ENCODE results near the gene CLVS2.

- TF ChIP-seq CTCF (conservative IDR thresholded peaks at IDR 0.05; ENCODE audit: low read depth, low read length) (no peak), FOS (IDR thresholded peaks at IDR 0.05; ENCODE audit: low read depth, low read length) (no peak), MXI1 (IDR thresholded peaks at IDR 0.05; ENCODE audit: borderline replicate concordance, low read depth, low read length) (no peak), POLR2A (IDR thresholded peaks at IDR 0.05; ENCODE audit: low read depth, low read length) (no peak), RFX5 (IDR thresholded peaks at IDR 0.05; ENCODE audit: low read depth, low read length) (no peak), NFE2L2 (IDR thresholded peaks at IDR 0.05; ENCODE audit: low read depth, low read length) (no peak), RAD21 (IDR thresholded peaks at IDR 0.05; ENCODE audit: low read length) (no peak), CHD1 (IDR thresholded peaks at IDR 0.05; ENCODE audit: low read depth, low read length) (no peak), MAFK (IDR thresholded peaks at IDR 0.05; ENCODE audit: low read depth, low read length) (no peak), RCOR1 (IDR thresholded peaks at IDR 0.05; ENCODE audit: insufficient replicate concordance, low read length) (no peak), BHLHE40 (IDR thresholded peaks at IDR 0.05; ENCODE audit: low read depth, low read length) (no peak)
- TF ChIP-seq, protein P1, sequence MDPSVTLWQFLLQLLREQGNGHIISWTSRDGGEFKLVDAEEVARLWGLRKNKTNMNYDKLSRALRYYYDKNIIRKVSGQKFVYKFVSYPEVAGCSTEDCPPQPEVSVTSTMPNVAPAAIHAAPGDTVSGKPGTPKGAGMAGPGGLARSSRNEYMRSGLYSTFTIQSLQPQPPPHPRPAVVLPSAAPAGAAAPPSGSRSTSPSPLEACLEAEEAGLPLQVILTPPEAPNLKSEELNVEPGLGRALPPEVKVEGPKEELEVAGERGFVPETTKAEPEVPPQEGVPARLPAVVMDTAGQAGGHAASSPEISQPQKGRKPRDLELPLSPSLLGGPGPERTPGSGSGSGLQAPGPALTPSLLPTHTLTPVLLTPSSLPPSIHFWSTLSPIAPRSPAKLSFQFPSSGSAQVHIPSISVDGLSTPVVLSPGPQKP (IDR thresholded peaks at IDR 0.05; ENCODE audit: borderline replicate concordance, low read depth, low read length): no peak
- TF ChIP-seq, protein P2, sequence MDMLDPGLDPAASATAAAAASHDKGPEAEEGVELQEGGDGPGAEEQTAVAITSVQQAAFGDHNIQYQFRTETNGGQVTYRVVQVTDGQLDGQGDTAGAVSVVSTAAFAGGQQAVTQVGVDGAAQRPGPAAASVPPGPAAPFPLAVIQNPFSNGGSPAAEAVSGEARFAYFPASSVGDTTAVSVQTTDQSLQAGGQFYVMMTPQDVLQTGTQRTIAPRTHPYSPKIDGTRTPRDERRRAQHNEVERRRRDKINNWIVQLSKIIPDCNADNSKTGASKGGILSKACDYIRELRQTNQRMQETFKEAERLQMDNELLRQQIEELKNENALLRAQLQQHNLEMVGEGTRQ (IDR thresholded peaks at IDR 0.05; ENCODE audit: low read depth, low read length): no peak
These were observed 5.5 kb downstream of the CLVS2 start for GRCh38 chr6:123001540-123001939.
